Measurements from ENCODE around the gene REXO2.
A peak's percentile ranks its signal among the peaks of the same experiment; 100 is the strongest.

REXO2 gene

DNA sequence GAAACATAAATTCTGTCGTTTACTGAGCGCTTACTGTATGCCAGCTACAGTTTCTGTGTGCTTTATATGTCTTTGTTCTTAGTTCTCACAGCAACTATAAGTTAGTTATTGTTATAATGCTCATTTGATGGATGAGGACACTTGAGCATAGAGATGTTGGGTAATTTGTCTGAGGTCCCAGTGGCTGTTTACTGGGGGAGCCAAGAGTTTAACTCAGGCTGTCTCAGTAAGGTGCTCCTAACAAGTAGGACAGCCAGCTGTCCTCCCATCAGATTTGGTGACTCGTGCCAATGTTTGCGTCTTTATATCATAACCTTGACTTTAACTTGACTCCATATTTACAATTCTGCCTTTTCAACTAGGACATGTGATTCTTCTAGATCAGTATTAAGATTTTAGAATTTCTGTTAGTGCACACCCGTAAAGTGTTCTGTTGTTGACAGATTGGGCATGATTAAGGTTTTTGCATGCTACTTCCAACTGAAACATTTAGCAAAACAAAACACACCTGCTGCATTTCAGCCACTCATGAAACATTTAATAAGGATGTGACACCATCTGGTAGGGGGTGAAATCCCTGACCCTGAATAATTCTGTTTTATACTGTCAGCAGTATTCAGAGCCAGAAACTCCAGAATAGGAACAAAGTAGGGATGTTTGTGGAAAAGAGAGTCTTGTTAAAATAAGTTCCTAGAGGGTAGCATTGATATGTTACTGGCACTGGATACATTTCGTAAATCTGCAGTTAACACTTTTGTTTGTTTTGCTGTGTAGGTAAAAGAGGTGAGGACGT lies 1.9 kb downstream of the REXO2 start:
- peak; percentile 39 for DNase-seq

GRCh38 chr11:114441921-114442320 lies 2.7 kb downstream of the REXO2 start:
- DNase-seq: no peak

DNA sequence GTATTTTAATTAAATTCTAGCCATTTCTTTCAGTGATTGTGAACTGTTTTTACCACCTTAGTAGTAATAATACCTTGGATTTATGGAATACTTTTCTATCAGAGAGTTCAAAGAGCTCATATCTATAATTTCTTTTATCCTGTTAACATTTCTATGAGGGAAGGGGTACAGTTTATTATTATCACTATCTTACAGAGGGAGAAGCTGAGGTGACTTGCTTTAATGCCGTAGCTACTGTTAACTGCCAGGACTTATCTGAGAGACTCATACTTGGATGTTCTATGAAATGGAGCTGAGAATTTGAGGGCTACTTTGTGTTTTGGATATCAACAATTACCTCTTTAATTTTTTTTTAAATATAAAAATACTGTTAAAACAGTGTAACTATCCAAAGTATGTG lies 3.3 kb downstream of the REXO2 start:
- DNase-seq: no peak

DNA sequence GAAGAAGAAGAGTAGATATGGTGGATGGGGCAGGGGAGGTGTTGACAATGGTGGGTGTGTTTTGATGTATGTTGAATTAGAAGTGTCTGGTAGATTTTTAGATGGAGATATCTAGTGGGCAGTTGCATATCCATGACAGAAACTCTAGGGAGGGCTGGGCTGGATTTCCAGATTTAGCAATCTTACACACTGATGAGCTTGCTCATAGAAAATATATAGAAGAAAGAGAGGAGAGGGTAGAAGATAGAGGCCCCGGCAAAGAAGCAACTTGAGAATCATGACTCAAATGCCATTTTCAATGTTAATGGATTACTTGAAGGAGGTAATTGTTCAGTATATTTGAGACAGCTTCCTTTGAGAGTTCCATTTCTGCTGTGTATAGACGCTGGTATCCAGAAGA lies 8.2 kb downstream of the REXO2 start:
- no peak for DNase-seq

- no peak for DNase-seq
These were observed 8.6 kb downstream of the REXO2 start for GRCh38 chr11:114447892-114448291.

GRCh38 chr11:114448749-114449482 lies 9.6 kb downstream of the REXO2 start:
- DNase-seq: no peak

DNA sequence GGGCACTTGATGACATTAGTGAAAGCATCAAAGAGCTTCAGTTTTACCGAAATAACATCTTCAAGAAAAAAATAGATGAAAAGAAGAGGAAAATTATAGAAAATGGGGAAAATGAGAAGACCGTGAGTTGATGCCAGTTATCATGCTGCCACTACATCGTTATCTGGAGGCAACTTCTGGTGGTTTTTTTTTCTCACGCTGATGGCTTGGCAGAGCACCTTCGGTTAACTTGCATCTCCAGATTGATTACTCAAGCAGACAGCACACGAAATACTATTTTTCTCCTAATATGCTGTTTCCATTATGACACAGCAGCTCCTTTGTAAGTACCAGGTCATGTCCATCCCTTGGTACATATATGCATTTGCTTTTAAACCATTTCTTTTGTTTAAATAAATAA lies 10.6 kb downstream of the REXO2 start:
- DNase-seq: no peak

DNA sequence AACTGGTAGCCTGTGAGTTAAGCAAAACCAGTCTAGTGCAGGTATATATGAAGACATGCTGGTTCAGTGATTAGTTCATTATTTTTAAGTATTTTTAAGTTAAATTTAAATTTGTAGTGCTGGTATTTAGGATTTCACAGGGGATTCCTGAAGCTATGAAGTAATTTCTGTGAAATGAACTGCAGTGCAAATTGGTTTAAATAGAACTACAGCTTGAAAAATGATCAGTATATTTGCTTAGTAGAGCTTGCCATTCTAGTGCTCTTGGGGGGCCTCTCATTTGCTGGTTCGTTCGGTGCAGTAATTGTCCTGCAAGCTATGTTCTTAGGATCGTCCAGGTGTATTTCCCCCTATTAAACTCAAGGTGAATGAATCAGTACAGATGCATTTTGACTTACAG lies 13.1 kb downstream of the REXO2 start:
- no peak for DNase-seq

GRCh38 chr11:114463999-114464398 lies 24.7 kb downstream of the REXO2 start:
- DNase-seq: no peak

DNA sequence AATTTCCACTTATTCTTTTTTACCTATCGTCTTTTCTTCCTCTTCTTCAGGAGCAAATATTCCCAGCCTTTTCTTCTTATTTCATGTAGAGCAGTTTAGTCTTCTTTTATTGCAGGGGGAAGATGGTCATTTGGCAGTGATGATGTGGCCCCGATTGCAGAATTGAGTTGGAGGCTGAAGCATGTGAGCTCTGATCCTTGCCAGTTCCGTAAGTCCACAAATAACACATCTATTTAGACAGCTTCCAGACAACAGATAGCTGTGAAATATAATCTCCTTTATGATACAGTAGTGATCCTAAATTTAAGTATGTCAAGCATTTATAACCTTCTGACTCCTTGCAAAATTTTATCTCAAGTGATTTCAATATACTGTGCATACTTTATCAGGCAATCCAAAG lies 27.5 kb downstream of the REXO2 start:
- no peak for DNase-seq

DNA sequence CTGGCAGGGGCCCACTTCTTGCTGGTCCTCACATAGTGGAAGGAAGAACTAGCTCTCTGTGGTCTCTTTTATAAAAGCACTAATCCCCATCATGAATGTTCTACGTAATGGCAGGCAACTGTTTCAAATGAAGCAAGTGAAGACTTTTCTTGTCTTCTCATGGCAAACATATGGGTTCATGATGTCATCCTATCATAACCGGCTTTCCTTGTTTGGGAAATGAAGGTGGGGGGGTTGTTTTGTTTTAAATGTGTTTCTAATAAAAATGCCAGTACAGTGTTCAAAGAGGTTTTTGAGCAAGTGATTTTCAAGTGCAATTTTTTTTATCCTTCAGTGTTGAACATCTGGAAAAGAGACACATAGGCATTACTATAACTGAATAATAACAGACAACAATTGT lies 33.4 kb downstream of the REXO2 start:
- DNase-seq: no peak

GRCh38 chr11:114478001-114478410 lies 38.7 kb downstream of the REXO2 start:
- no peak for DNase-seq

- DNase-seq: no peak
These were observed 39.5 kb downstream of the REXO2 start for GRCh38 chr11:114478768-114479167.

DNA sequence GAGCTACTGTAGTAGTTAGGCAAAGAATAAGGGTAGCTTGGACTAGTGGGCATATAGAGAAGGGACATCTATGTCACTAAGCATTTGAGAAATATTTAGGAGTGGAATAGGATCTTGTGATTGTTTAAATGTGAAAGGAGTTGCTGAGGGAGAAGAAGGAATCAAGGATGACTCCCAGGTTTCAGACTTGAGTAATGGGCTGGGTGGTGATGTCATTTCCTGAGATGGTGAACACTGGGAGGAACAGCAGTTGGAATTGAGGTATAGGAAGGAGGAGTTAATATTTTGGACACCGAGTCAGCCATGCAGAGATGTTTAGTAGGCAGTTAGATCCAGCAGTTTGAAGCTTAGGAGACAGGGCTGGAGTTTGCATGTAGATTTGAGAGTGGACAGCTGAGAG lies 40.1 kb downstream of the REXO2 start:
- no peak for DNase-seq

- no peak for DNase-seq
These were observed 42.8 kb downstream of the REXO2 start for GRCh38 chr11:114482114-114482513.

- DNase-seq: no peak
These were observed 44.7 kb downstream of the REXO2 start for GRCh38 chr11:114483929-114484328.

DNA sequence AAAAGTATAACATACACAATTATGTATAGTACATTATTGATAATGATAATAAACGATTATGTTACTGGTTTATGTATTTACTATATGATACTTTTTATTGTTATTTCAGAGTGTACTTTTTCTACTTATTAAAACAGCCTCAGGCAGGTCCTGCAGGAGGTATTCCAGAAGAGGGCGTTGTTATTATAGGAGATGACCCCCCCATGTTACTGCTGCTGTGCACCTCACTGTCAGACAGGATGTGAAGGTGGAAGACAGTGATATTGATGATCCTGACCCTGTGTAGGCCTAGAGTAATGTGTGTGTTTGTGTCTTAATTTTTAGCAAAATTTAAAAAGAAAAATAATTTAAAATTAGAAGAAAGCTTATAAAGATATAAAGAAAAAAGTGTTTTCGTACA lies 57.6 kb downstream of the REXO2 start:
- no peak for DNase-seq

DNA sequence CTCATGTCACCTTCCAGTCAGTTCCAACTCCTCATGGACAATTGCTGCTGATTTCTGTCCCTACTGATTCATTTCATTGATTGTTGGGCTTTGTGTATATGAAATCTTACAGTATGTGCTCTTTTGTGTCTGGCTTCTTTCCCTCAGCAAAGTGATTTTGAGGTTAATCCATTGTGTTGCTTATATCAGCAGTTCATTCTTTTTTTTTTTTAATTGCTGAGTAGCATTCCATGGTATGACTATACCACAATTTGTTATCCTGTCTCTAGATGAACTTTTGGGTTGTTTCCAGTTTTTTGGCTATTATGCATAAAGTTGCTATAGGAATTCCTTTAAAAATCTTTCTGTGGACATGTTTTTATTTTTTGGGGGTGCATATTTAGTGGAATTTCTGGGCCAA lies 60.5 kb downstream of the REXO2 start:
- no peak for DNase-seq
